Cardiac muscle cell (in vitro differentiated cells and primary cell): Measurements from ENCODE around the gene ITGB8. TPM values are rescaled to one million over a fixed set of nuclear protein-coding genes. Genes with fewer than 3 reads are reported as not detected.

Experiments
- DNase-seq, 2 donors: peaks; one replicate each; pipeline versions ENCODE4 v3.0.0 to v3.0.0-alpha.2; 2010 to 2017; ENCODE audit warnings: low read depth in 1 of 2, low spot score in 1 of 2
- H3K27ac ChIP-seq: fragments of 200-600 bp; sonication (generic); 2 replicates; pipeline ENCODE4 v1.5.1; 2016
- H3K27me3 ChIP-seq: fragments of 200-600 bp; sonication (generic); 2 replicates; pipeline ENCODE4 v1.6.0; 2016; ENCODE audit warnings: control low read depth
- H3K36me3 ChIP-seq: fragments of 200-600 bp; sonication (generic); 2 replicates; pipeline ENCODE4 v1.5.1; 2016; ENCODE audit warnings: control low read depth
- H3K4me1 ChIP-seq: fragments of 200-600 bp; sonication (generic); 2 replicates; pipeline ENCODE4 v1.8.1; 2017; ENCODE audit warnings: low read depth, mild to moderate bottlenecking, mixed run types
- H3K4me3 ChIP-seq: fragments of 200-600 bp; sonication (generic); 2 replicates; pipeline ENCODE4 v1.5.1; 2016; ENCODE audit warnings: mild to moderate bottlenecking
- H3K9me3 ChIP-seq: fragments of 200-600 bp; sonication (generic); 2 replicates; pipeline ENCODE4 v1.5.1; 2017; ENCODE audit warnings: low read depth, mild to moderate bottlenecking, control low read depth
- polyA plus RNA-seq: library from polyadenylated mRNA; unstranded; fragments of >200 nt; fragmentation: Nextera tagmentation; extraction: Ambion mirVana; gene quantifications from 2 replicates; pipeline ENCODE4 v1.2.1, GENCODE V29; 2016
- total RNA-seq: library from RNA; depleted of rRNA; stranded (reverse); fragments of >200 nt; gene quantifications from 2 replicates; pipeline ENCODE4 v1.2.3, GENCODE V29; 2016
- TF ChIP-seq, protein P1 (sequence below): IDR thresholded peaks from 2 replicates; pipeline ENCODE4 v1.5.1; 2012; ENCODE audit warnings: low read depth, mild to moderate bottlenecking, low read length

Gene ITGB8
- total and polyA plus RNA-seq, 2 experiments from 2014 or later: 0.34 to 2.0 TPM

DNA sequence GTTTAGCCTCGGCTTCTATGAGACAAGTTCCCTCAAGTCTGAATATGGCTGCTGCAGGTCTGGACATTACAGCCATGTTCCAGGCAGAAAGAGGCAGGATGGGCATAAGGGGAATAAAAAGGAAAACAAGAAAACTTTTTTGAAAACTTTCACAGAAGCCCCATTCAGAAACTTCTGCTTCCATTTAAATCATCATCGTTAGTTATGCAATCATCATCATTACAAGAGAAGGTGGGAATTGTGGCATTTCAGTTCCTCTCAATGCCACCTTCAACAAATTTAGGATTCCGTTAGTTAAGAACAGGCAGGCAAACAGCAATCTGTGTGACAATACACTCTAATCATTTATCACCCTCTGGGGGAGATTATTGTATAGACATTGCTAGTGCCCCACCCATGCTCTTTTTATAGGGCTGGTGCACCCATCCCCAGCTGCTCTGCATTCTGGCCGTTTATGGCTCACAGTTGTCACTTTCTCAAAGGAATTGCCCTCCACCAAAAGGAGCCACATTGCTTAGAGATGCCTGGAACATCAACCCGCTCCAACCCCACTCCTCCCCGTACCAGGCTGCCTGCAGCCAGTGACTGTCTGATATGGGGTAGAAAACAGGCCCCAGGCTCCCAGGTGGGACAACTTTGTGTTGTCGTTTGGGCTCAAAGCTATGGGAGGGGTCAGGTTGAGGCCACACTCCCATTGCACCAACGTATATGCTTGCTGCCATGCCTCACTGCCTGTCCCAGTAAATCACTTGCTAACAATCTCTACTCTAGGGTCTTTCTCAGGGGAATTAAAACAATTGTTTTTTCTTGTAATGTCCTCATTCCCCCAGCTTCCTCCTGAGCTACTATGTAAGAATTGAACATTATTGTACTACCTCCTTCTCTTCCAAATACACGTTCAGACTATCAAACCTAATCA, 24.2 kb downstream of the ITGB8 start:
- TF ChIP-seq, protein P1, sequence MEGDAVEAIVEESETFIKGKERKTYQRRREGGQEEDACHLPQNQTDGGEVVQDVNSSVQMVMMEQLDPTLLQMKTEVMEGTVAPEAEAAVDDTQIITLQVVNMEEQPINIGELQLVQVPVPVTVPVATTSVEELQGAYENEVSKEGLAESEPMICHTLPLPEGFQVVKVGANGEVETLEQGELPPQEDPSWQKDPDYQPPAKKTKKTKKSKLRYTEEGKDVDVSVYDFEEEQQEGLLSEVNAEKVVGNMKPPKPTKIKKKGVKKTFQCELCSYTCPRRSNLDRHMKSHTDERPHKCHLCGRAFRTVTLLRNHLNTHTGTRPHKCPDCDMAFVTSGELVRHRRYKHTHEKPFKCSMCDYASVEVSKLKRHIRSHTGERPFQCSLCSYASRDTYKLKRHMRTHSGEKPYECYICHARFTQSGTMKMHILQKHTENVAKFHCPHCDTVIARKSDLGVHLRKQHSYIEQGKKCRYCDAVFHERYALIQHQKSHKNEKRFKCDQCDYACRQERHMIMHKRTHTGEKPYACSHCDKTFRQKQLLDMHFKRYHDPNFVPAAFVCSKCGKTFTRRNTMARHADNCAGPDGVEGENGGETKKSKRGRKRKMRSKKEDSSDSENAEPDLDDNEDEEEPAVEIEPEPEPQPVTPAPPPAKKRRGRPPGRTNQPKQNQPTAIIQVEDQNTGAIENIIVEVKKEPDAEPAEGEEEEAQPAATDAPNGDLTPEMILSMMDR: no peak
- H3K9me3 ChIP-seq: no peaks in the 10 kb centered on the region
- no peak overlapping the region for H3K4me3 ChIP-seq
- no peaks in the 10 kb centered on the region for H3K4me1 ChIP-seq
- H3K27ac ChIP-seq: no peak overlapping the region
- H3K27me3 ChIP-seq: no peaks in the 10 kb centered on the region
- no peaks in the 10 kb centered on the region for H3K36me3 ChIP-seq
- no peak for DNase-seq

DNA sequence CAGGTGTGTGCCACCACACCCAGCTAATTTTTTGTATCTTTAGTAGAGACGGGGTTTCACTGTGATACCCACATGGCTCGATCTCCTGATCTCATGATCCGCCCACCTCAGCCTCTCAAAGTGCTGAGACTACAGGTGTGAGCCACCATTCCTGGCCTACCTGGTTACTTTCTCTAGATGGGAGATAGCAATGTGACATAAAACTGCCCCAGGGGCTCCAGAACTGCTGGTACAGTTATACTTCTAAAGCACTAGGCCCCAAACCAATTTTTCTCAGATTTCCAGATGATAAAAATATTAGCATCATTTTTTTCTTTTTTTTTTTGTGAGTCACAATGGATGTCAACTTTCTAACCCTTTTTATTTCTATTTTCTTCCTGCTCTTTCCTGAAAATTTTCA, 27.4 kb downstream of the ITGB8 start:
- TF ChIP-seq, protein P1: no peak
- no peak overlapping the region for H3K27ac ChIP-seq
- H3K9me3 ChIP-seq: no peaks in the 10 kb centered on the region

DNA sequence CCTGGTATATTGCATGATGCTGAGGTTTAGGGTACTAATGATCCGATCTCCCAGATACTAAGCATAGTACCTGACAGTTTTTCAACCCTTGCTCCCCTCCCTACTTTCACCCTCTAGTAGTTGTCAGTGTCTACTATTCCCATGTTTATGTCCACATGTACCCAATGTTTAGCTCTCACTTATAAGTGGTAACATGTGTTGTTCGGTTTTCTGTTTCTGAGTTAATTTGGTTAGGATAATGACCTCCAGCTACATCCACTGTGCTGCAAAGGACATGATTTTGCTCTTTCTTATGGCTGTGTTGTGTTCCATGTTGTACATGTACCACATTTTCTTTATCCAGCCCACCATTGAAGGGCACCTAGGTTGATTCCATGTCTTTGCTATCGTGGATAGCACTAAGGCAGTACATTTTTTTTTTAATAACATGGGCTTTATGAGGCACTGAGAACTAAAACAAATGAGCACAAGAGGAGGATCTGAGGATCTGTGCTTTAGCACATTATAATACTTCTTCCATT, 28.1 kb downstream of the ITGB8 start:
- no peaks in the 10 kb centered on the region for H3K36me3 ChIP-seq
- no peak overlapping the region for H3K27ac ChIP-seq
- no peaks in the 10 kb centered on the region for H3K9me3 ChIP-seq
- no peaks in the 10 kb centered on the region for H3K4me1 ChIP-seq
- no peak for DNase-seq
- TF ChIP-seq, protein P1: no peak
- H3K27me3 ChIP-seq: no peaks in the 10 kb centered on the region
- no peak overlapping the region for H3K4me3 ChIP-seq

More for the DNA sequence above, 27.4 kb downstream of the ITGB8 start:
- Histone ChIP-seq H3K36me3 (no peaks in the 10 kb centered on the region), H3K27me3 (no peaks in the 10 kb centered on the region), H3K4me3 (no peak overlapping the region), H3K4me1 (no peaks in the 10 kb centered on the region)
- no peak for DNase-seq

DNA sequence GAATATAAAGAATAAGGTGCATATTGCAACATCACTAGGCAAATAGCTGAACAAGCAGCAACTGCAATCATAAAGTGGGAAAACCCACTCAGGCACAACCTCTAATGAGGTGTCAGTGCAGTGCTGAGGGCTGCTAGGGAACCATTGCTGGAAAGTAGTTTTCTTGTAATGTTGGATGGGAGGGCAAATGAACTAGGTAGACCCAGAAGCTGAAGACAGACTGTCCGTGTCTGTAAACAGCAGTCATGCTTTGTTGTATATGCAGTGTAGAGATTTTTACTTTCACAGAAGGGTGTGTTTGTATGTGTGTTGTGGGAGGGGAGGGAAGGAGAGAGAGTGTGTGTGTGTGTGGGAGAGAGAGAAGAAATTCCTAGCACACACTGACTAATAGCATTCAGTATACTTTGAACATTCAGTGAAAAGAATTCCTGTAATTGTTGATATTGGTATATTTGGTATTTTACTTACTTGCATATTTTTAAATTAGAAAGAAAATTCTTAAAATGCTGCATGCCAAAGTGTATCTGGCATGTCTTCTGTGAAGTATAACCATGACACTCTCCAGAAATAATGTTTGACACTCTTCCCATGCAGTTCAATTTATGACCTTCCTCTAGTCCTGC, 28.8 kb downstream of the ITGB8 start:
- Histone ChIP-seq H3K27me3 (no peaks in the 10 kb centered on the region), H3K9me3 (no peaks in the 10 kb centered on the region), H3K4me3 (no peak overlapping the region), H3K27ac (no peak overlapping the region), H3K4me1 (no peaks in the 10 kb centered on the region), H3K36me3 (no peaks in the 10 kb centered on the region)
- peak in 1 of 2 donors; percentile 34 for DNase-seq
- TF ChIP-seq, protein P1: no peak

DNA sequence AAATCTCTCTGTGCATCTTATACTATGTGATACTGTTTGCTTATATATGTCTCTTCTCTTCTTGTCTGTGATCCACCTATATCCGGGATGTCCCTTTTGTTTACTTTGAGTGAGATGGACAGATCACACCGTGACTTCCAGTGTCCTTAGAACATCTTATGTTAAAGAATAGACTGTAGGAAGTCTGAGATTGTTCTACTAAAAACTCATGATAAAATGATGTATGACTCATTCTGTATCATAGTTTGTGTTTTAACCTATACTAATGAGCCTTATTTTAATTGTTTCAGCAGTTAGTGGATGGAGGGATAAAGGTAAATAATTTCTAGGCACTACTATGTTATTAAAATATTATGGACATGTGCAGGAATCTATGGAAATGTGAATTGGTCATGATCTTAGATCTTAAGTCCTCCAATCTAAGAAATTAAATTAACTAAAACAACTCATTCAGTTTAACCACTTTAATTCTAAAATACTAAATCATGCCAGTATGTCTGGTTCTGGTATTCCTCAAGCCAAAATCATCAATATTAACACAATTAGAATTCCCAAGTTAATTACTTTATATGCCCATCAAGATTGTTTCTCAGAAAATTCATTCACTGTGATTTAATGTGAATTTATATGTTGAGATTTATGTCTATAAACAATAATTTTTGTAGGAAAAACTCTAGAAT, 32.0 kb downstream of the ITGB8 start:
- no peaks in the 10 kb centered on the region for H3K4me1 ChIP-seq
- H3K27me3 ChIP-seq: no peaks in the 10 kb centered on the region
- H3K4me3 ChIP-seq: no peak overlapping the region
- H3K36me3 ChIP-seq: no peaks in the 10 kb centered on the region
- no peaks in the 10 kb centered on the region for H3K9me3 ChIP-seq
- H3K27ac ChIP-seq: no peak overlapping the region
- DNase-seq: no peak
- TF ChIP-seq, protein P1: no peak
